Adipocyte (in vitro differentiated cells): Measurements from ENCODE around the gene LEKR1.

Experiments
- DNase-seq: peaks from one replicate; pipeline ENCODE4 v3.0.0-alpha.2; 2015; ENCODE audit warnings: low read depth
- H3K27me3 ChIP-seq: replicated peaks from 2 replicates; pipeline ENCODE4 v1.7.0; 2013; ENCODE audit warnings: mild to moderate bottlenecking, low read length, moderate library complexity; ENCODE audit not compliant: control insufficient read depth, insufficient read depth
- H3K36me3 ChIP-seq: 2 replicates; pipeline ENCODE4 v1.7.0; 2013; ENCODE audit warnings: low read length, mild to moderate bottlenecking, moderate library complexity; ENCODE audit not compliant: control insufficient read depth, insufficient read depth, severe bottlenecking
- H3K4me1 ChIP-seq: 2 replicates; pipeline ENCODE4 v1.7.0; 2013; ENCODE audit warnings: mild to moderate bottlenecking, low read length, moderate library complexity; ENCODE audit not compliant: control insufficient read depth, insufficient read depth
- H3K4me3 ChIP-seq: 2 replicates; pipeline ENCODE4 v1.7.0; 2013; ENCODE audit warnings: mild to moderate bottlenecking, low read length, moderate library complexity
- H3K9ac ChIP-seq: 2 replicates; pipeline ENCODE4 v1.7.0; 2013; ENCODE audit warnings: mild to moderate bottlenecking, low read length, moderate library complexity
- H3K9me3 ChIP-seq: 2 replicates; pipeline ENCODE4 v1.7.0; 2013; ENCODE audit warnings: mild to moderate bottlenecking, low read length, moderate library complexity; ENCODE audit not compliant: control insufficient read depth

The LEKR1 gene

DNA sequence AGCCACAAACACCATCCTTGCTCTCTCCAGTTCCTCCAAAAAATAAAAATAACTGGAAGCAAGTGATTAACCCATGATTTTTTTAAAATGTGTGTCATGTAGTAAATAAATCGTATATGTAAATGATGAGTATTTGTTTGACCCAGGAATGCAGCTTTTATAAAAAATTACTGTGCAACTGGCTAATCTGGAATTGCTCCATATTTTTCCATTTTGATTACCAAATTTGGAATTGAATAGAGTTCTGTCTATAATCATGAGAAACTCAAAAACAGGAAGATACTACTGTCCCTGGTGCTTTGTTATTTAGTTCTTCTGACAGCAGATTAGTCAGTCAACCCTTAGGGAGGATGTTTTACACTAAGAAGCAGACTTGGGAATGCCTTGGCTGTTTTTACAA, 217.6 kb downstream of the LEKR1 start:
- no peaks in the 10 kb centered on the region for H3K9me3 ChIP-seq
- peaks cover 2% of the 10 kb centered on the region for H3K4me1 ChIP-seq
- no peak overlapping the region for H3K9ac ChIP-seq
- no peak for DNase-seq
- no peak overlapping the region for H3K4me3 ChIP-seq
- H3K36me3 ChIP-seq, result no peaks in the 10 kb centered on the region
- no peaks in the 10 kb centered on the region for H3K27me3 ChIP-seq

DNA sequence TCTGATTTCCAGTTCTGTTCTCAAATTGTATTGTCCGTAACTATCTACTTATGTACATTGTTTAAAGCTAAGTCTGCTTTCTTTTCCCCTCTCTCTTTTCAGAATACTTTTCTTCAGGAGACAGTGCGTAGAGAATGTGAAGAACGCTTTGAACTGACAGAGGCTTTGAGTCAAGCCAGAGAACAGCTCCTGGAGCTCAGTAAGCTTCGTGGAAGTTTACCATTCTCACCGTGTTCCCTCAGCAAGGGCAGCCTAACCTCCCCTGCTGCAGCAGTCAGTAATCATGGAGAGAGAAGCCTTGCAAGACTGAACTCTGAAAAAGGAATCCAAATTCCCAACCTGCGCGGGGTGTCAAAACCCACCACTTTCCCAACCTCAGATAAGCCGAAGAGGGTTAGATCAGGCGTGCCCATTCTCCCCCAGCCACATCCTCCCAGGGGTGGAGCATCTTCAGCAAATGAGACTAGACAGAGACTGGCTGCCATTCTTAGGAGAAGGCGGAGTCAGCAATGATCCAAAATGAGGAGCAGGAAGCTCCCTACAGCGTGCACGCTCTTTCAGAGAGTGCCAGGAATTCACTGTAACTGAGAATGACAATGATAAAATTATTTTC, 219.2 kb downstream of the LEKR1 start:
- no peaks in the 10 kb centered on the region for H3K27me3 ChIP-seq
- peak overlapping the region; percentile 68 for H3K4me3 ChIP-seq
- H3K36me3 ChIP-seq, result no peaks in the 10 kb centered on the region
- no peaks in the 10 kb centered on the region for H3K9me3 ChIP-seq
- no peak overlapping the region for H3K9ac ChIP-seq
- DNase-seq, result no peak
- H3K4me1 ChIP-seq, result no peaks in the 10 kb centered on the region

DNA sequence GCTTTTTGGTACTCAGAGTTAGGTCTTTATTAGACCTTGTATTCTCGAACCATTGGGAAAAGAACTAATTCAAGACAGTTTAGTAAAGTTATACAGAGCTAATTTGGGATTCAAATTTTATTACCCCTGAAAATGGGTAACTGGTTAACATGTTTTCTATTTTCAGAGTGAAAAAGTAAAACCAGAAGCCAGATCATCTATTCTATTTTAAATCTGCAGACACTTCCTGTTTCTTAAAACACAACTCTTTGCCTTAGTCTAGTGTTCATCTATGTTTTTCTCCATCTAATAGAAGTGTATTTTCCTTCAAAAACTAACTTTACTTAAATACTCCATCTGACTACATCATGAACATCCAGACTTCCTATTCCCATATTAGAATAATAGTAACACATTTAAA, 220.4 kb downstream of the LEKR1 start:
- Histone ChIP-seq H3K4me3 (no peak overlapping the region), H3K4me1 (no peaks in the 10 kb centered on the region), H3K27me3 (no peaks in the 10 kb centered on the region), H3K9me3 (no peaks in the 10 kb centered on the region), H3K9ac (no peak overlapping the region), H3K36me3 (no peaks in the 10 kb centered on the region)
- no peak for DNase-seq

DNA sequence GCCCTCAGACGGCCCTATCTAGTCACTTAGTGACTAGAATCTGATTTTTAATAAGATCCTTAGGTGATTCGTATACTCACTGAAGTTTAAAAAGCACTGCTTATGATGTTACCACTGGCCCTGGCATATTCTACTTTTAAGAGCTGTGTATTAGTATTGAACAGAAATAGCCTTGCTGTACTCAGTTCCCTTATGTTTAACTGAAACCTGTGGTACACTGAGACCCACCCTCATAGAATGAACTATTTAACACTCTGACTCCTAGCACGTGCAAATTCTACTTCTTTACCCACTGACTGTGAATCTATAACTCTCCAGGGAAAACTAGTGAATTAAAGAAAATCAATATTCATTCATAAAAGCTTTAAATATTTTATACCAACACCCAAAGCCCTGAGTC, 224.9 kb downstream of the LEKR1 start:
- Histone ChIP-seq H3K4me1 (no peaks in the 10 kb centered on the region), H3K27me3 (no peaks in the 10 kb centered on the region), H3K9me3 (no peaks in the 10 kb centered on the region), H3K9ac (no peak overlapping the region), H3K36me3 (no peaks in the 10 kb centered on the region), H3K4me3 (no peak overlapping the region)
- DNase-seq, result no peak

DNA sequence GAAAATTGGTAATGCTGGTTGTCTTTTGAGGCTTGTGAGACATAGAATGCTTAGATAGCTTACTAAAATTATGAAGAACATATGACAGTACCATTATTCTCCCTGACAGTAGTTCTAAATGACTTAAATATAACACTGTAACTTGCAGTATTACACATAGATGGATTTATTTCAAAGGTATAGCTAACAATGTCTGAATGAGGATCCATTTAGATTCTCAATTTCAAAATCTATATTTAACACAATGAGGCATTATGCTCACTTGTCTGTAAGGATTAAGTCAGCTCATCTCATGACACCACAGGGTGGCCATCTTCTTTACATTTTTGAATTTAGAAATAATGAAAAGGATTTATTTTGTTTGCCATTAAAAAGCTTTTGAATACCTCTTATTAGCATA, 225.4 kb downstream of the LEKR1 start:
- Histone ChIP-seq H3K9ac (no peak overlapping the region), H3K4me1 (no peaks in the 10 kb centered on the region), H3K36me3 (no peaks in the 10 kb centered on the region), H3K9me3 (no peaks in the 10 kb centered on the region), H3K27me3 (no peaks in the 10 kb centered on the region), H3K4me3 (no peak overlapping the region)
- no peak for DNase-seq

DNA sequence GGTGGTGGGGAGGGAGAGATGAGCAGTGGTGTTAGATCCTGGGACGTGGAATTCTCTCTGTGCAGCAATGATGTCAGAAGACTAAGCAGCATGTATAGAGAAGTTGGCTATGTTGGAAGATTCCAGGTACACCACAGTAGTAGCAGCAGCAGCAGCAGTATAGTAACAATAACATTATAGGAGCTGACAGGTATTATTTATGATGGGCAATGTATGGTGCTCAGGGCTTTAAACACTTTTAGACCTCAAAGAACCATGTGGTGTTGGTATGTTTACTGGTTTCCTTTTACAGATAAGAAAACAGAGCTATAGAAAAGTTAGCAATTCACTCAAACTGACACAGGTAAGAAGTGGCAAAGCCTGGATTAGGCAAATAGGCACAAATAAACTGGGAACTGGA, 229.9 kb downstream of the LEKR1 start:
- no peak overlapping the region for H3K4me3 ChIP-seq
- no peaks in the 10 kb centered on the region for H3K9me3 ChIP-seq
- no peak for DNase-seq
- H3K36me3 ChIP-seq, result no peaks in the 10 kb centered on the region
- H3K4me1 ChIP-seq, result no peaks in the 10 kb centered on the region
- H3K27me3 ChIP-seq, result no peaks in the 10 kb centered on the region
- H3K9ac ChIP-seq, result no peak overlapping the region

DNA sequence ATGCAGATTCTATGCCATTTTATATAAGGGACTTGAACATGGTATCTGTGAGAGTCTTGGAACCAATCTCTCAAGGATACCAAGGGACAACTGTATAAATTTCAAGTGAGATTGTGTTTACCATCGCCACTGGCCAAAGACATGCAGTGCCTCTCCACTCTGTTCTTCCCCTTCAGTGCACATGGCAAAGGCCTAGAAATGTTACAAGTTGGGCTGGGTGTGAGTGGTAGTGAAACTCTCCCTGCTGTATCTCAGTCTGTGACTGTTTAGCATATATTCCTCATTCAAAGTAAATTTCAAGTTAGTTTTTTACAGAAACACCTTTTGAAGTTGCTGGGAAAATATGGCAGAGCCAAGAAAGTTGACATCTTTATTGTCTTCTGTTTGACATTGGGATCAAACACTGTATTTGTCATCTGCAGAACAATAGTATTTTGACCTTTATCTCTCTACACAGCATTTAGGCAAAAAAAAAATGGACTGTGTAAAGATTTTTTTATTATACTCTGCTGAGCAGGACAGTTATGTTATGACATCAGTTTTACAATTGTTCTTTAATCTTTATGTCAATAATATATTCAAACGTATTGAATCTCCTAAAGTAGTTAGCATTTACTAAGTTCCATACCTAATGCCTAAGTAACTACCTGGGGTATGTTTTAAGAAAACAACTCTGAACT, 232.4 kb downstream of the LEKR1 start:
- Histone ChIP-seq H3K36me3 (no peaks in the 10 kb centered on the region), H3K4me1 (no peaks in the 10 kb centered on the region), H3K27me3 (no peaks in the 10 kb centered on the region), H3K9ac (no peak overlapping the region), H3K9me3 (no peaks in the 10 kb centered on the region), H3K4me3 (no peak overlapping the region)
- no peak for DNase-seq

DNA sequence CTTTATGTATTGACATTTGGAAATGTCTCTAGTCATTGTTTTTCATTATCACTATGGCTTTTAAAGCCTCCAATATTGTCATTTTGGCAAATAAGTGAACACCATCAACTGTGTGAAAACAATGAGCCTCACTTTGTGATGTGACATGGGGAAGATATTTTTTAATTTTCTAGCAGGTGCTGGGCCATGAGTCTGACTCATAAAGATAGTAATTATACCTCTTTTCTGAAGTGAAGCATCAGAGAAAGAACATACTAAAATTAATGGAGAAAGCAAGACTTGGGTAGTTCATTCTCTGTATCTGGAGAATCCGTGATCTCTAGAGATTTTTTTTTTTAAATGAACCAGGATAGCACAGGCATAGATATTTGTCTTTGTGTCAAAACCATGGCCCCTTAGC, 233.0 kb downstream of the LEKR1 start:
- no peak overlapping the region for H3K4me3 ChIP-seq
- no peaks in the 10 kb centered on the region for H3K4me1 ChIP-seq

DNA sequence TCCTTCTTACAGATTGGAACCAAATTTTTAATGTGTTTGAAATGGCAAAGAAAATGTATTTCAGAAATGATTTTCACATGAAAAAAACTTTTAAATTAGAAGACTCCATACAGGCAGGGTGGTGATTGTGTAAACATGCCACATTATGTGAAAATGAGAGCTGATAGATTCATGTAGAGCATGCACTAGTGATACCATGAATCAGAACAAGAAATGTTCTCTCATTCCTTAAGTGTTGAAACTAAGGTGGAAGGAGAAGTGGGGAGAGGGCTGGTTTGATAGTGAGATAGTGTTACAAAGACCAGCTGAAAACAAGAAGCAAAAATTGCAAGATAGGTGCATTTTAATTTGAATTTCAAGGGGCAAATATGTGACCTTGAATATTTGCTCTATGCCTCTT, 233.5 kb downstream of the LEKR1 start:
- no peaks in the 10 kb centered on the region for H3K27me3 ChIP-seq

More for the DNA sequence above, 233.0 kb downstream of the LEKR1 start:
- Histone ChIP-seq H3K9me3 (no peaks in the 10 kb centered on the region), H3K36me3 (no peaks in the 10 kb centered on the region), H3K9ac (no peak overlapping the region), H3K27me3 (no peaks in the 10 kb centered on the region)
- no peak for DNase-seq

DNA sequence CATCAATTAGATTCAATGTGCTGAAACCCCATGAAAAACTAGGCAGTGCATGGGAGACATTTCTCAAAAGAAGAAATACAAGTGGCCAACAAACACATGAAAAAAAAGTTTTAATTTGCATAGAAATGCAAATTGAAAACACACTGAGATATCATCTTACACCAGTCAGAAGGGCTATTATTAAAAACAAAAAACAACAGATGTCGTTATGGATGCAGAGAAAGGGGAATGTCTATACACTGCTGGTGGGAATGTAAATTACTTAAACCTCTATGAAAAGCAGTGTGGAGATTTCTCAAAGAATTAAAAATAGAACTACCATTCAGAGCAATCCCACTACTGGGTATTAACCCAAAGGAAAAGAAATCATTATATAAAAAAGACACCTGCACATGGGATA, 235.1 kb downstream of the LEKR1 start:
- H3K36me3 ChIP-seq, result no peaks in the 10 kb centered on the region
- H3K4me1 ChIP-seq, result no peaks in the 10 kb centered on the region
- H3K4me3 ChIP-seq, result no peak overlapping the region
- H3K9me3 ChIP-seq, result no peaks in the 10 kb centered on the region
- DNase-seq, result no peak
- no peak overlapping the region for H3K9ac ChIP-seq
- H3K27me3 ChIP-seq, result no peaks in the 10 kb centered on the region

More for the DNA sequence above, 233.5 kb downstream of the LEKR1 start:
- no peaks in the 10 kb centered on the region for H3K36me3 ChIP-seq
- DNase-seq, result no peak
- no peak overlapping the region for H3K4me3 ChIP-seq
- H3K4me1 ChIP-seq, result no peaks in the 10 kb centered on the region
- no peak overlapping the region for H3K9ac ChIP-seq
- no peaks in the 10 kb centered on the region for H3K9me3 ChIP-seq

DNA sequence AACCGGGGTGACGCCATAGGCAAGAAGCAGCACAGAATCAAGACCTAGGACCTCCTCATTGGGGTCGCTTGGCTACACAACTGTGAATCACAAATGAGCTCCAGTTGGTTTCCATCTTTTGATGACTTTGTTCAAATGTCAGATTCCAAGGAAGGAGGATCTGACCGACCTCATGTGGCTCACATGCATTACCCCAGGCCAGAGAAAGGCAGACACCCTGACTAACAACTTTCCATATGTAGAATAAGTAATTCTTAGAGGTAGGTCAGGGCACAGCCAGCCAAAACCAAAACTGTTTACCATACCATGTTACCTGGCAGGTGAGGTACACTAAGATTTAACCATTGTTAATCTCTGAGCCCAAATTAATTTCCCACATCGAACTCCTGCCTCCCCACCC, 237.3 kb downstream of the LEKR1 start:
- H3K4me1 ChIP-seq, result peaks cover 6% of the 10 kb centered on the region
- no peak overlapping the region for H3K4me3 ChIP-seq
- H3K27me3 ChIP-seq, result no peaks in the 10 kb centered on the region
- no peaks in the 10 kb centered on the region for H3K36me3 ChIP-seq
- H3K9me3 ChIP-seq, result no peaks in the 10 kb centered on the region
- no peak overlapping the region for H3K9ac ChIP-seq
- DNase-seq, result no peak

DNA sequence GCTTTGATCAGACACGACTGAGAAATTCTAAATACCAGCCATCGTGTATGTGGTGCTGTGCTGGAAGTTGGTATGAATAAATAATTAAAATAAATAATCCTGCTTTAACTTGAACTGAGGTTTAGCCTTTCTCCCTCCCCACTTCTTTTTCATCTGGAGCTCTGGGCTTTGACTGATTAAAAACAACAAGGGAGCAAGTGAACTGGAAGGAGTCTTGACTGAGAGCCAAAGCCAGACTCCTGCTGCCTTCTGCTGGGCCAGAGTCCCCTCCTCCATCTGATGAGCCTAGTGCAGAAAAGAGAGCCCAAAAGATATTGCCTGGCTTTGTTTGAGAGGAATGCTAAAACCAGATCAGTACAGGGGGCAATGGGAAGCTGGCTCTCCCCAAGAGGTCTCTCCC, 237.8 kb downstream of the LEKR1 start:
- H3K9ac ChIP-seq, result no peak overlapping the region
- H3K36me3 ChIP-seq, result no peaks in the 10 kb centered on the region
- no peaks in the 10 kb centered on the region for H3K27me3 ChIP-seq
- peak; percentile 68 for DNase-seq
- H3K4me1 ChIP-seq, result peaks cover 6% of the 10 kb centered on the region
- no peaks in the 10 kb centered on the region for H3K9me3 ChIP-seq
- no peak overlapping the region for H3K4me3 ChIP-seq
